Cardiac fibroblast (primary cell): ENCODE measurements around the gene SCRN1.
"Not testable (repeated sequence)": the region's sequence is repeated elsewhere in the genome, so short reads cannot be mapped to it uniquely, and the experiment has no call there.

ENCODE experiments used
- DNase-seq, 2 donors: peaks; one replicate each; pipeline versions ENCODE4 v3.0.0 to v3.0.0-alpha.2; 2010; ENCODE audit warnings: low read depth in 2 of 2
- H3K4me3 ChIP-seq, 2 donors: replicated peaks in 1 of 2; 1 replicate in 1 of 2; 2 replicates in 1 of 2; pipeline ENCODE4 v1.5.1; 2011; ENCODE audit warnings: low read depth in 2 of 2, low read length in 2 of 2, mild to moderate bottlenecking in 2 of 2, moderate library complexity in 1 of 2
- TF ChIP-seq, protein P1 (sequence below): IDR thresholded peaks from one replicate; pipeline ENCODE4 v1.5.1; 2011; ENCODE audit warnings: low read depth, mild to moderate bottlenecking, low read length, inconsistent platforms

SCRN1 gene

DNA sequence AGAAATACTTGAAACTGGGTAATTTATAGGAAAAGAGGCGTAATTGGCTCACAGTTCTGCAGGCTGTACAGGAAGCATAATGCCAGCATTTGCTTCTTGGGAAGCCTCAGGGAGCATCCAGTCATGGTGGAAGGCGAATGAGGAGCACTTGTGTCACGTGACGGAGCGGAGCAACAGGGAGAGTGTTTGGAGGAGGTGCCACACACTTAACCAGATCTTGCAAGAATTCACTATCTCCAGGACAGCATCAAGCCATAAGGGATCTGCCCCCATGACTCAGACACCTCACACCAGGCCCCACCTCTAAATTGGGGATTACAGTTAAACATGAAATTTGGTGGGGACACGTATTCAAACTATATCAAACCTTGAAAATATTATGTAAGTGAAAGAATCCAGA, 94.0 kb downstream of the SCRN1 start:
- H3K4me3 ChIP-seq, result no peak overlapping the region
- no peak for DNase-seq
- TF ChIP-seq, protein P1, sequence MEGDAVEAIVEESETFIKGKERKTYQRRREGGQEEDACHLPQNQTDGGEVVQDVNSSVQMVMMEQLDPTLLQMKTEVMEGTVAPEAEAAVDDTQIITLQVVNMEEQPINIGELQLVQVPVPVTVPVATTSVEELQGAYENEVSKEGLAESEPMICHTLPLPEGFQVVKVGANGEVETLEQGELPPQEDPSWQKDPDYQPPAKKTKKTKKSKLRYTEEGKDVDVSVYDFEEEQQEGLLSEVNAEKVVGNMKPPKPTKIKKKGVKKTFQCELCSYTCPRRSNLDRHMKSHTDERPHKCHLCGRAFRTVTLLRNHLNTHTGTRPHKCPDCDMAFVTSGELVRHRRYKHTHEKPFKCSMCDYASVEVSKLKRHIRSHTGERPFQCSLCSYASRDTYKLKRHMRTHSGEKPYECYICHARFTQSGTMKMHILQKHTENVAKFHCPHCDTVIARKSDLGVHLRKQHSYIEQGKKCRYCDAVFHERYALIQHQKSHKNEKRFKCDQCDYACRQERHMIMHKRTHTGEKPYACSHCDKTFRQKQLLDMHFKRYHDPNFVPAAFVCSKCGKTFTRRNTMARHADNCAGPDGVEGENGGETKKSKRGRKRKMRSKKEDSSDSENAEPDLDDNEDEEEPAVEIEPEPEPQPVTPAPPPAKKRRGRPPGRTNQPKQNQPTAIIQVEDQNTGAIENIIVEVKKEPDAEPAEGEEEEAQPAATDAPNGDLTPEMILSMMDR, result no peak

DNA sequence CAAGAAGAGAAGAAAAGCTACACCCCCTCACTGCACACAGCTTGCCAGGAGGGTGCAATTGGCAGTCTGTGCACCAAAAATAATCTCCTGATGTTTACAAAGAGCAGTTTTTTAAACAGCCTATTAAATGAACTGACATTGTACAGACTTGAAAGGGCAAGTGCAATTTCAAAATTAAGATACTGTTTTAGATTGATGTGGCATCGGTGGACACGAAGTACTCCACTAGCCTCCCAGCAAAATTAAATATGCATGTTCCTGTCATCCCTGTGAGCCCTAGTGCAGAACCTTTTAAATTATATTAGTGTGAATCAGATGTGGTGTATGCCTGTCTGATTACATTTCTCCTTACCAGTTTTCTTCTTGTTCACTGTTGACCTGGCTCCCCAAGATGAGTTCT, 95.3 kb downstream of the SCRN1 start:
- H3K4me3 ChIP-seq, result no peak overlapping the region
- DNase-seq, result no peak
- TF ChIP-seq, protein P1, result no peak

DNA sequence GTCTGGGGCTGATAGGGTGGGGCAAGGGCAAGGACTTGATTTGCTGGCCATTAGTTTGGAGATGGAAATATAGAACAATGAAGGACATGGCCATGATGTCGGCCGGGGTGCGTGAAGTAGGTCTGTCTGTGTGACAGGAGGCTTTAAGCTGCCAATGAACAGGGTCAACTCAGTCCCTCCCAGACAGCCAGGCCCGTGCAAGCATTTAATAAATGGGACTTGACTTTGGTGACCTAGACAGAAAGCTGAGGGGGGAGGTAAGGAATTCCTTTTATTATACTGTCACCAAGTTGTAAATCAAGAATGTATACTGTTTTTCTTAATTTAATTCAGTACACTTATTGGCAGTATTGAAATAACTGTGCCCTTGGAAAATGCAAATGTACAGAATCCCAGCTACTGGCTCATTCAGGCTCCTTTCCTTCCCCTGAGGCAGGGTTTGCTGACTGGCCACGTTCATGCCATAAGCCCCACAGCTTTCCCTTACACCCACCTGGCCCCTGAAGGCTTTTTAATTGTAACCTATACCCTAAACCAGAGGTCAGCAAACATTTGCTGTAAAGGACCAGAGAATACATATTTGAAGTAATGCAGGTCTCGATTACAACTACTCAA, 96.1 kb downstream of the SCRN1 start:
- no peak overlapping the region for H3K4me3 ChIP-seq
- TF ChIP-seq, protein P1, result no peak
- DNase-seq, result no peak

DNA sequence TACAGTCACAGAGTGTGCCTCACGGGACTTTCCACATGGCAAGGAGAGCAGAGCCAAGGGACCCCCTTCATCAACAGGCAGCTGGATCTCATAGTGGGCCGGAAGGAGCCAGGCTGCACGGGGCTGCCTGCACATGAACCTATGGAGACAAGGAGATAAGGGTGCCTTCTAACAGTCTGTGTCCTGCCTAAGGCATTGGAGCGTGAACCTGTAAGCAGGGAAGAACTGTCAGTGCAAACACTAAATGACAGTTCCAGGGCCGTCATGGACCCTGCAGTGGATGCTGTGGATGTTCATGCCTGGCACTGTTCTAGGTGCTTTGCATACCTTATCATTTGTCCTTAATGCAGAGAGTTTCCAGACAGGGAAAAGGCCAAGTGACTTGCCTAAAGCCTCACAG, 97.4 kb downstream of the SCRN1 start:
- no peak for DNase-seq
- TF ChIP-seq, protein P1, result no peak
- H3K4me3 ChIP-seq, result no peak overlapping the region

DNA sequence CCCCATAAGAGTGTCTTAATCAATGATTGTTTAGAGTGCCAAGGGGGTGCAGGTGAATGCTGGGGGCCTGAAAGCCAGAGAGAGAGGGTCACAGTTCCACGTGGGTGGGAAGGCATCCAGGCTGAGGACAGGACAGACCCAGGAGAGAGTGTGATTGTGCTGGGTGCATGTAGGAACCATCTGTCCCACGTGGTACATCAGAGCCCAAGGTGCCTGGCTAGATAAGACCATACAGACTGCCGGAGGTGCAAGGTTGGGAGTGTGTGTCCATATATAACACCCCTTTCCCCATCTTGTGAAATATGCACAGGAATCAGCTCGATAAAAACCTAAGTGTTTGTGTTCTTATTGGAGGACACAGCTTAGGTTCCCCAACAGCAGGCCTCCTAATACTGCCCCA, 97.8 kb downstream of the SCRN1 start:
- no peak for DNase-seq
- no peak overlapping the region for H3K4me3 ChIP-seq
- TF ChIP-seq, protein P1, result no peak

DNA sequence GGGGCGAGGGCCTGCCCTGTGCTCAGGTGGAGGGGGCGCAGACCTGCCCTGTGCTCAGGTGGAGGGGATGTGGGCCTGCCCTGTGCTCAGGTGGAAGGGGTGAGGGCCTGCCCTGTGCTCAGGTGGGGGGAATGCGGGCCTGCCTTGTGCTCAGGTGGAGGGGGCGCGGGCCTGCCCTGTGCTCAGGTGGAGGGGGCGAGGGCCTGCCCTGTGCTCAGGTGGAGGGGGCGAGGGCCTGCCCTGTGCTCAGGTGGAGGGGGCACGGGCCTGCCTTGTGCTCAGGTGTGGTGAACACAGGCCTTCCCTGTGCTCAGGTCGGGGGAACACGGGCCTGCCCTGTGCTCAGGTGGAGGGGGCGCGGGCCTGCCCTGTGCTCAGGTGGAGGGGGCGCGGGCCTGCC, 98.8 kb downstream of the SCRN1 start:
- DNase-seq, H3K4me3 ChIP-seq: not testable (repeated sequence)

DNA sequence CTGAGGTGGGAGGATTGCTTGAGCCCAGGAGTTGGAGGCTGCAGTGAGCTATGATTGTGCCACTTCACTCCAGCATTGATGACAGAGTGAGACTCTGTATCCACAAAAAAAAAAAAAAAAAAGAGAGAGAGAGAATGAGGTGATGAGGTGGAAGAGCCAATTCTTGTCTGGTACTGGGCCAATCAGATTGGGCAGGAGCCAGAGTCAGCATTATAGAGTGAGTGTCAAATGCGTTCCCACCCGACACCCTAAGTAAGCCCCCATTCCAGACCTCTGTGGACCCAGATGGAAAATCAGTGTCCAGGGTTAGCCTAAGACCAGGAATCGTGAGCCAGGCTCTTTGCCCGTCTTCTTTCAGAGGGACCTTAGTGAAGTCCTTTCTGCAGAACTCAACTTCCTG, 99.3 kb downstream of the SCRN1 start:
- TF ChIP-seq, protein P1, result no peak

More for the DNA sequence above, 99.3 kb downstream of the SCRN1 start:
- no peak overlapping the region for H3K4me3 ChIP-seq
- DNase-seq, result no peak
